A549 (cell line): ENCODE measurements around the gene AIRE. TPM values are rescaled to one million over a fixed set of nuclear protein-coding genes. Genes with fewer than 3 reads are reported as not detected.

Source experiments
- ATAC-seq, 2 experiments: fragments of 200-7000 bp in 1 of 2; fragments of >200 bp in 1 of 2; cut with Nextera tagmentation in 1 of 2; cut with Tn5 transposase in 1 of 2; 3 replicates each; pipeline versions ENCODE4 v1.8.0 to v1.9.1; 2018 to 2020; ENCODE audit warnings: mild to moderate bottlenecking in 1 of 2, moderate library complexity in 1 of 2
- CTCF ChIA-PET: fragments of 300-600 bp; sonication (Branson Sonifier 250); formaldehyde crosslinking; extraction: SDS; loops from one replicate; lab custom pipeline; 2021; ENCODE audit warnings: antibody characterized with exemption, inconsistent platforms; lab: Yijun Ruan, JAX
- POLR2A ChIA-PET: fragments of 350-600 bp; formaldehyde crosslinking; extraction: SDS; loops from one replicate; lab custom pipeline; 2021; ENCODE audit warnings: antibody characterized with exemption, inconsistent platforms; lab: Yijun Ruan, JAX
- DNase-seq, 2 experiments: peaks; one replicate each; pipeline versions ENCODE4 v3.0.0 to v3.0.0-alpha.2; 2011 to 2016; ENCODE audit warnings: low read depth in 1 of 2, low spot score in 1 of 2
- FAIRE-seq: peaks from 2 replicates; lab custom pipeline; 2011; peaks lifted over from hg19 to GRCh38; lab: Jason Lieb, UNC
- H3K27ac ChIP-seq, 2 experiments: fragments of >200 bp; sonication (Bioruptor Twin); formaldehyde crosslinking; 3 replicates each; pipeline ENCODE4 v1.5.1; 2016 to 2017
- H3K4me1 ChIP-seq: fragments of >200 bp; sonication (Bioruptor Twin); formaldehyde crosslinking; 3 replicates; pipeline ENCODE4 v1.6.1; 2016
- H3K4me2 ChIP-seq: fragments of >200 bp; sonication (Bioruptor Twin); formaldehyde crosslinking; 3 replicates; pipeline ENCODE4 v1.6.1; 2016
- H3K4me3 ChIP-seq: fragments of >200 bp; sonication (Bioruptor Twin); formaldehyde crosslinking; 3 replicates; pipeline ENCODE4 v1.5.1; 2016
- H3K9me3 ChIP-seq: fragments of >200 bp; sonication (Bioruptor Twin); formaldehyde crosslinking; 3 replicates; pipeline ENCODE4 v1.6.1; 2016
- BCL3 ChIP-seq: fragments of >200 bp; sonication (Bioruptor Twin); formaldehyde crosslinking; IDR thresholded peaks from 3 replicates; pipeline ENCODE4 v1.6.1; 2016
- CBX2 ChIP-seq: fragments of 200-600 bp; sonication (generic); IDR thresholded peaks from 2 replicates; pipeline ENCODE4 v1.6.1; 2016; ENCODE audit warnings: low read depth, mild to moderate bottlenecking, borderline replicate concordance
- CBX8 ChIP-seq: fragments of 200-600 bp; sonication (generic); IDR thresholded peaks from 2 replicates; pipeline ENCODE4 v1.6.1; 2016
- CEBPB ChIP-seq, 2 experiments: fragments of >200 bp in 1 of 2; sonication (Bioruptor Twin) in 1 of 2; formaldehyde crosslinking in 1 of 2; IDR thresholded peaks; 2 replicates each; pipeline ENCODE4 v1.6.1; 2012 to 2016
- CHD4 ChIP-seq: fragments of 200-600 bp; sonication (generic); IDR thresholded peaks from 2 replicates; pipeline ENCODE4 v1.6.1; 2016; ENCODE audit warnings: antibody characterized with exemption, mild to moderate bottlenecking, borderline replicate concordance
- ELK1 ChIP-seq: fragments of 150-350 bp; IDR thresholded peaks from 2 replicates; pipeline ENCODE4 v1.6.1; 2014; ENCODE audit warnings: low read depth, mild to moderate bottlenecking, low read length
- FOSB ChIP-seq: fragments of 250-450 bp; sonication (Bioruptor Pico); IDR thresholded peaks from 2 replicates; pipeline ENCODE4 v1.5.0; 2020; ENCODE audit warnings: mild to moderate bottlenecking, moderate library complexity
- FOXS1 ChIP-seq: fragments of 250-450 bp; sonication (Bioruptor Pico); IDR thresholded peaks from 2 replicates; pipeline ENCODE4 v1.5.0; 2020; ENCODE audit warnings: mild to moderate bottlenecking, moderate library complexity
- HEYL ChIP-seq: fragments of 250-450 bp; sonication (Bioruptor Pico); IDR thresholded peaks from 2 replicates; pipeline ENCODE4 v1.8.0; 2021; ENCODE audit warnings: mild to moderate bottlenecking, moderate library complexity
- HOXA7 ChIP-seq: fragments of 250-450 bp; sonication (Bioruptor Pico); IDR thresholded peaks from 2 replicates; pipeline ENCODE4 v1.5.0; 2020; ENCODE audit warnings: mild to moderate bottlenecking, moderate library complexity
- MAX ChIP-seq: IDR thresholded peaks from 2 replicates; pipeline ENCODE4 v1.6.1; 2012
- MAZ ChIP-seq: fragments of 150-350 bp; IDR thresholded peaks from 2 replicates; pipeline ENCODE4 v1.6.1; 2014; ENCODE audit warnings: antibody characterized with exemption, low read depth, low read length, borderline replicate concordance
- NPAS2 ChIP-seq: fragments of 250-450 bp; sonication (Bioruptor Pico); IDR thresholded peaks from 2 replicates; pipeline ENCODE4 v1.8.0; 2022; ENCODE audit warnings: mild to moderate bottlenecking, moderate library complexity, borderline replicate concordance
- PHF8 ChIP-seq: fragments of 200-600 bp; sonication (generic); IDR thresholded peaks from 2 replicates; pipeline ENCODE4 v1.6.1; 2016; ENCODE audit warnings: low read depth, mild to moderate bottlenecking, antibody characterized with exemption, moderate library complexity, borderline replicate concordance
- POLR2A ChIP-seq: IDR thresholded peaks from 2 replicates; pipeline ENCODE4 v1.6.1; 2012; ENCODE audit warnings: mild to moderate bottlenecking, low read length
- POLR2AphosphoS2 ChIP-seq: conservative IDR thresholded peaks from 2 replicates; pipeline ENCODE4 v1.6.1; 2012; ENCODE audit warnings: low read length, improper control_type of control experiment, inconsistent platforms
- RAD21 ChIP-seq, 2 experiments: fragments of >200 bp in 1 of 2; sonication (Bioruptor Twin) in 1 of 2; formaldehyde crosslinking in 1 of 2; IDR thresholded peaks in 1 of 2; conservative IDR thresholded peaks in 1 of 2; 2 replicates in 1 of 2; 3 replicates in 1 of 2; pipeline ENCODE4 v1.6.1; 2012 to 2018; ENCODE audit warnings: inconsistent platforms in 1 of 2
- RARB ChIP-seq: fragments of 250-450 bp; sonication (Bioruptor Pico); IDR thresholded peaks from 2 replicates; pipeline ENCODE4 v1.8.0; 2021; ENCODE audit warnings: mild to moderate bottlenecking, moderate library complexity
- RNF2 ChIP-seq: fragments of 200-600 bp; sonication (generic); IDR thresholded peaks from 2 replicates; pipeline ENCODE4 v1.6.1; 2016; ENCODE audit warnings: low read depth, mild to moderate bottlenecking, antibody characterized with exemption, moderate library complexity, borderline replicate concordance
- SMC3 ChIP-seq: fragments of >200 bp; sonication (Bioruptor Twin); formaldehyde crosslinking; IDR thresholded peaks from 3 replicates; pipeline ENCODE4 v1.6.1; 2018; ENCODE audit warnings: inconsistent platforms
- ZC3H11A ChIP-seq: fragments of 450-650 bp; IDR thresholded peaks from 2 replicates; pipeline ENCODE4 v1.6.1; 2014; ENCODE audit warnings: antibody characterized with exemption, mild to moderate bottlenecking
- WGBS: methylation state at CpG from one replicate; pipeline ENCODE4 v1.1.6; 2017; ENCODE audit errors: missing lambda C conversion rate; 5-methylcytosine and 5-hydroxymethylcytosine counted together
- polyA plus RNA-seq, 4 experiments: library from polyadenylated mRNA; depleted of rRNA in 3 of 4; stranded (reverse); fragments of >200 nt; fragmentation: RNase III in 1 of 4; extraction: RNeasy Plus Mini Kit Qiagen cat#74134 plus additional on column Dnase treatment in 1 of 4; gene quantifications; 2 replicates in 3 of 4; 3 replicates in 1 of 4; pipeline ENCODE4 v1.2.3, GENCODE V29; 2011 to 2017
- TF ChIP-seq, protein P1 (sequence below): fragments of 250-450 bp; sonication (Bioruptor Pico); IDR thresholded peaks from 2 replicates; pipeline ENCODE4 v1.5.0; 2020; ENCODE audit warnings: low read depth, mild to moderate bottlenecking, moderate library complexity

The AIRE gene
- polyA plus RNA-seq, 2 of the 4 experiments (the other 2 are of a cell fraction) = not detected

GRCh38 chr21:44263221-44263760 is 22.4 kb upstream of the AIRE start:
- ChIA-PET CTCF (no interaction called here), POLR2A (no interaction called here)
- Histone ChIP-seq H3K4me2 (no peak overlapping the region), H3K27ac (no peak overlapping the region), H3K4me1 (no peaks in the 10 kb centered on the region), H3K4me3 (no peak overlapping the region), H3K9me3 (no peaks in the 10 kb centered on the region)
- no peak for TF ChIP-seq POLR2A
- no peak for TF ChIP-seq MAZ
- no peak for TF ChIP-seq POLR2AphosphoS2
- TF ChIP-seq ZC3H11A = no peak
- no peak for TF ChIP-seq CEBPB (IDR thresholded peaks at IDR 0.05)
- TF ChIP-seq, protein P1, sequence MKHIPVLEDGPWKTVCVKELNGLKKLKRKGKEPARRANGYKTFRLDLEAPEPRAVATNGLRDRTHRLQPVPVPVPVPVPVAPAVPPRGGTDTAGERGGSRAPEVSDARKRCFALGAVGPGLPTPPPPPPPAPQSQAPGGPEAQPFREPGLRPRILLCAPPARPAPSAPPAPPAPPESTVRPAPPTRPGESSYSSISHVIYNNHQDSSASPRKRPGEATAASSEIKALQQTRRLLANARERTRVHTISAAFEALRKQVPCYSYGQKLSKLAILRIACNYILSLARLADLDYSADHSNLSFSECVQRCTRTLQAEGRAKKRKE (CRISPR knock-in tag) = no peak
- no peak for TF ChIP-seq MAX
- no peak for TF ChIP-seq FOXS1 (CRISPR knock-in tag)
- no peak for TF ChIP-seq RNF2
- no peak for TF ChIP-seq BCL3
- no peak for TF ChIP-seq RAD21 (conservative IDR thresholded peaks at IDR 0.05 in 1 of 2, IDR thresholded peaks at IDR 0.05 in 1 of 2)
- ATAC-seq (no peak; a peak in 1 of 6 replicates), FAIRE-seq (no peak), DNase-seq (no peak)
- WGBS = 56% methylated on average over 7 of the region's 18 CpGs

DNA sequence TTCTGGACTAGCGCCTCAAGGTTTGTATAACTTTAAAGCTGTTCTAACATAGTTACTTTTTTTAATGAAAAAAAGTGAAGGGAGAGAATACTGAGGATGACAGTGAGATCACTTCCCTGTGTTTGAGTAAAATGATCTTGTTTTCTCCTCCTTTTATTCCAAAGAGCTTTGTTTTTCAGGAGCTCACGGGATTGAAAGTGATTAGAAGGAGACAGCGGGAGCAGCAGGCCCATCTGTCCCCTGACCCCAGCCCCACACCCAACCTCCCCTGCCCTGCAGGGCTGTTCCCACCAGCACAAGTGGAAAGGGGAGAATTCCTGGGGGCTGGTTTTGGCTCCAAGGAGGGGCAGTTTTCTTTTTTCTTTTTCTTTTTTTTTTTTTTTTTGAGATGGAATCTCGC is 21.9 kb upstream of the AIRE start:
- FAIRE-seq = no peak
- DNase-seq = no peak
- Histone ChIP-seq H3K4me1 (no peaks in the 10 kb centered on the region), H3K27ac (no peak overlapping the region), H3K4me3 (no peak overlapping the region), H3K4me2 (no peak overlapping the region), H3K9me3 (no peaks in the 10 kb centered on the region)
- WGBS = 76% methylated on average over 4 of the region's 4 CpGs
- TF ChIP-seq FOSB (CRISPR knock-in tag) (no peak), CBX8 (no peak), HEYL (CRISPR knock-in tag) (no peak), RARB (no peak), CBX2 (no peak), CHD4 (no peak), HOXA7 (no peak), CEBPB (IDR thresholded peaks at IDR 0.05) (no peak), SMC3 (no peak), RAD21 (conservative IDR thresholded peaks at IDR 0.05 in 1 of 2, IDR thresholded peaks at IDR 0.05 in 1 of 2) (no peak), MAX (no peak), ELK1 (no peak), PHF8 (no peak), POLR2A (no peak), NPAS2 (CRISPR knock-in tag) (no peak)
- TF ChIP-seq, protein P1 (CRISPR knock-in tag) = no peak
- ChIA-PET POLR2A (no interaction called here), CTCF (no interaction called here)
- ATAC-seq = no peak
